HepG2 (cell line): ENCODE data around the gene PANK3. TPM values are rescaled to one million over a fixed set of nuclear protein-coding genes. Genes with fewer than 3 reads are reported as not detected.

Experiments used
- ARNT2 ChIP-seq: sonication (generic); formaldehyde crosslinking; IDR thresholded peaks from 2 replicates; pipeline ENCODE4 v1.8.0; 2022; ENCODE audit warnings: mild to moderate bottlenecking, low read depth, missing genetic modification reagents, moderate library complexity
- LCORL ChIP-seq, 2 experiments: fragments of 450-650 bp in 1 of 2; sonication (generic) in 1 of 2; formaldehyde crosslinking in 1 of 2; IDR thresholded peaks; 2 replicates each; pipeline versions ENCODE4 v1.5.0 to v1.6.1; 2017 to 2020; ENCODE audit warnings: antibody characterized with exemption in 1 of 2, missing genetic modification reagents in 1 of 2
- SALL2 ChIP-seq: sonication (generic); formaldehyde crosslinking; IDR thresholded peaks from 2 replicates; pipeline ENCODE4 v1.8.1; 2023; ENCODE audit warnings: mild to moderate bottlenecking, missing genetic modification reagents, inconsistent platforms
- SNAI1 ChIP-seq: sonication (generic); formaldehyde crosslinking; IDR thresholded peaks from 2 replicates; pipeline ENCODE4 v1.5.0; 2020; ENCODE audit warnings: mild to moderate bottlenecking, missing genetic modification reagents, borderline replicate concordance
- SRSF4 ChIP-seq: fragments of 200-400 bp; formaldehyde crosslinking; IDR thresholded peaks from one replicate; pipeline ENCODE4 v1.6.1; 2018; ENCODE audit warnings: mild to moderate bottlenecking, low read depth, low read length, moderate library complexity; ENCODE audit not compliant: poor library complexity, severe bottlenecking
- SYNCRIP ChIP-seq: fragments of 200-400 bp; formaldehyde crosslinking; IDR thresholded peaks from 2 replicates; pipeline ENCODE4 v1.6.1; 2018; ENCODE audit warnings: mild to moderate bottlenecking, low read depth, low read length; ENCODE audit not compliant: insufficient read depth
- ZNF431 ChIP-seq: sonication (generic); formaldehyde crosslinking; IDR thresholded peaks from 2 replicates; pipeline ENCODE4 v1.9.0; 2022; ENCODE audit warnings: missing genetic modification reagents, low read depth, mild to moderate bottlenecking, borderline replicate concordance
- ZNF557 ChIP-seq: sonication (generic); formaldehyde crosslinking; IDR thresholded peaks from 2 replicates; pipeline ENCODE4 v1.4.0; 2020; ENCODE audit warnings: missing genetic modification reagents
- polyA plus RNA-seq, 8 experiments: library from polyadenylated mRNA; depleted of rRNA in 3 of 8; stranded (reverse) in 7 of 8; unstranded in 1 of 8; fragments of >200 nt; fragmentation: Illumina TruSeq in 4 of 8; extraction: Trizol in 4 of 8; gene quantifications; 2 replicates each; pipeline versions ENCODE4 v1.2.1 to v1.2.3, GENCODE V29; 2011 to 2016; ENCODE audit warnings: low read depth in 4 of 8, missing spikeins in 1 of 8, mixed read lengths in 1 of 8; ENCODE audit not compliant: insufficient read depth in 1 of 8
- total RNA-seq, 5 experiments: library from RNA; depleted of rRNA; stranded (reverse); fragments of >200 nt; fragmentation: Illumina TruSeq; extraction: Trizol; gene quantifications; 2 replicates each; pipeline ENCODE4 v1.2.3, GENCODE V29; 2016; ENCODE audit warnings: low read depth in 1 of 5
- TF ChIP-seq, protein P1 (sequence below), 2 experiments: fragments of 450-650 bp in 1 of 2; sonication (generic) in 1 of 2; formaldehyde crosslinking in 1 of 2; IDR thresholded peaks; 2 replicates each; pipeline versions ENCODE4 v1.6.1 to v1.8.0; 2016 to 2022; ENCODE audit warnings: antibody characterized with exemption in 1 of 2, mild to moderate bottlenecking in 1 of 2, missing genetic modification reagents in 1 of 2
- TF ChIP-seq, protein P2 (sequence below): sonication (generic); formaldehyde crosslinking; IDR thresholded peaks from 2 replicates; pipeline ENCODE4 v1.4.0; 2020; ENCODE audit warnings: missing genetic modification reagents
- TF ChIP-seq, protein P3 (sequence below): sonication (generic); formaldehyde crosslinking; IDR thresholded peaks from 2 replicates; pipeline ENCODE4 v1.4.0; 2020; ENCODE audit warnings: missing genetic modification reagents, borderline replicate concordance
- TF ChIP-seq, protein P4 (sequence below): sonication (generic); formaldehyde crosslinking; IDR thresholded peaks from 2 replicates; pipeline ENCODE4 v1.5.1; 2020; ENCODE audit warnings: mild to moderate bottlenecking, missing genetic modification reagents, borderline replicate concordance

PANK3 gene
- total and polyA plus RNA-seq, 2 of the 13 experiments (the other 11 are each of a cell fraction or from before 2014, with no cell fraction given): 26.9 to 69.5 TPM

DNA sequence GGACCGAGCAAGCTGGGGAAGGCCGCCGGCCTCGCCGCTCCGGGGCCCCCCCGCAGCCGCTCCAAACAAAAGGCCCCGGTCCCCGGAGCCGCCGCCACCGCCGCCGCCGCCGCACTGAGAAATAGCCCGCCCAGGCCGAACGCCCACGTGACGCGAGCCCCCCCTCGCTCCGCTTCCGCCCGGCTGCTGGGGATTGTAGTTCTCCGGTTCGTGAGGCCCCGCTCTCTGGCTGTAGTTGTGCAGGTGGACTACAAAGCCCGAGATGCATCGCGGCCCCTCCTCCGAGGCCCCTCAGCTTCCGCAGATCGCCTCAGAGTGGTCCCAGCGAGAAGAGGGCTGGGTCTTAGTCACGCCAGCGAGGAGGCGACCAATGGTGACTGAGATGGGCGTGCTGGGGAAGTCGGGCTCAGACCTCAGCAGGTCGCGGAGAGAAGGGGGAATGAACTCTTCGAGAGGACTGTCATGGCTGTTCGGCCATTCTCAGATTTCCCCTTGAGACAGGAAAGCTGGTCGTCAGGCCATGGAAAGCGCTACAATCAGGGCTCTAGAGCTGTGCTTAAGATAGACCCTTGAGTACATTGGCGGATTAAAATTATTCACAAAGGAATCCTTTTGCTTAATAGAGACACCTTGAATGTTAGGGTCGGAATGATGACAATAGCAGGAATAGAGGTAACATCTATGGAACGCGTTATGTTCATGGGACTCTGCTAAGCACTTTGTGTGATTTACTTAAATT, 489 bp upstream of the PANK3 start (continued):
- TF ChIP-seq, protein P1, sequence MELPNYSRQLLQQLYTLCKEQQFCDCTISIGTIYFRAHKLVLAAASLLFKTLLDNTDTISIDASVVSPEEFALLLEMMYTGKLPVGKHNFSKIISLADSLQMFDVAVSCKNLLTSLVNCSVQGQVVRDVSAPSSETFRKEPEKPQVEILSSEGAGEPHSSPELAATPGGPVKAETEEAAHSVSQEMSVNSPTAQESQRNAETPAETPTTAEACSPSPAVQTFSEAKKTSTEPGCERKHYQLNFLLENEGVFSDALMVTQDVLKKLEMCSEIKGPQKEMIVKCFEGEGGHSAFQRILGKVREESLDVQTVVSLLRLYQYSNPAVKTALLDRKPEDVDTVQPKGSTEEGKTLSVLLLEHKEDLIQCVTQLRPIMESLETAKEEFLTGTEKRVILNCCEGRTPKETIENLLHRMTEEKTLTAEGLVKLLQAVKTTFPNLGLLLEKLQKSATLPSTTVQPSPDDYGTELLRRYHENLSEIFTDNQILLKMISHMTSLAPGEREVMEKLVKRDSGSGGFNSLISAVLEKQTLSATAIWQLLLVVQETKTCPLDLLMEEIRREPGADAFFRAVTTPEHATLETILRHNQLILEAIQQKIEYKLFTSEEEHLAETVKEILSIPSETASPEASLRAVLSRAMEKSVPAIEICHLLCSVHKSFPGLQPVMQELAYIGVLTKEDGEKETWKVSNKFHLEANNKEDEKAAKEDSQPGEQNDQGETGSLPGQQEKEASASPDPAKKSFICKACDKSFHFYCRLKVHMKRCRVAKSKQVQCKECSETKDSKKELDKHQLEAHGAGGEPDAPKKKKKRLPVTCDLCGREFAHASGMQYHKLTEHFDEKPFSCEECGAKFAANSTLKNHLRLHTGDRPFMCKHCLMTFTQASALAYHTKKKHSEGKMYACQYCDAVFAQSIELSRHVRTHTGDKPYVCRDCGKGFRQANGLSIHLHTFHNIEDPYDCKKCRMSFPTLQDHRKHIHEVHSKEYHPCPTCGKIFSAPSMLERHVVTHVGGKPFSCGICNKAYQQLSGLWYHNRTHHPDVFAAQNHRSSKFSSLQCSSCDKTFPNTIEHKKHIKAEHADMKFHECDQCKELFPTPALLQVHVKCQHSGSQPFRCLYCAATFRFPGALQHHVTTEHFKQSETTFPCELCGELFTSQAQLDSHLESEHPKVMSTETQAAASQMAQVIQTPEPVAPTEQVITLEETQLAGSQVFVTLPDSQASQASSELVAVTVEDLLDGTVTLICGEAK (IDR thresholded peaks at IDR 0.05): no peak; the same call in 1 of the 2 replicates
- TF ChIP-seq, protein P1 (CRISPR knock-in tag; IDR thresholded peaks at IDR 0.05): peak; percentile 71; the same call in 1 of the 2 replicates
- TF ChIP-seq, protein P2, sequence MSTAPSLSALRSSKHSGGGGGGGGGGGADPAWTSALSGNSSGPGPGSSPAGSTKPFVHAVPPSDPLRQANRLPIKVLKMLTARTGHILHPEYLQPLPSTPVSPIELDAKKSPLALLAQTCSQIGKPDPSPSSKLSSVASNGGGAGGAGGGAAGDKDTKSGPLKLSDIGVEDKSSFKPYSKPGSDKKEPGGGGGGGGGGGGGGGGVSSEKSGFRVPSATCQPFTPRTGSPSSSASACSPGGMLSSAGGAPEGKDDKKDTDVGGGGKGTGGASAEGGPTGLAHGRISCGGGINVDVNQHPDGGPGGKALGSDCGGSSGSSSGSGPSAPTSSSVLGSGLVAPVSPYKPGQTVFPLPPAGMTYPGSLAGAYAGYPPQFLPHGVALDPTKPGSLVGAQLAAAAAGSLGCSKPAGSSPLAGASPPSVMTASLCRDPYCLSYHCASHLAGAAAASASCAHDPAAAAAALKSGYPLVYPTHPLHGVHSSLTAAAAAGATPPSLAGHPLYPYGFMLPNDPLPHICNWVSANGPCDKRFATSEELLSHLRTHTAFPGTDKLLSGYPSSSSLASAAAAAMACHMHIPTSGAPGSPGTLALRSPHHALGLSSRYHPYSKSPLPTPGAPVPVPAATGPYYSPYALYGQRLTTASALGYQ (CRISPR knock-in tag): no peak; the same call in 1 of the 2 replicates
- no peak for TF ChIP-seq SYNCRIP
- TF ChIP-seq, protein P3, sequence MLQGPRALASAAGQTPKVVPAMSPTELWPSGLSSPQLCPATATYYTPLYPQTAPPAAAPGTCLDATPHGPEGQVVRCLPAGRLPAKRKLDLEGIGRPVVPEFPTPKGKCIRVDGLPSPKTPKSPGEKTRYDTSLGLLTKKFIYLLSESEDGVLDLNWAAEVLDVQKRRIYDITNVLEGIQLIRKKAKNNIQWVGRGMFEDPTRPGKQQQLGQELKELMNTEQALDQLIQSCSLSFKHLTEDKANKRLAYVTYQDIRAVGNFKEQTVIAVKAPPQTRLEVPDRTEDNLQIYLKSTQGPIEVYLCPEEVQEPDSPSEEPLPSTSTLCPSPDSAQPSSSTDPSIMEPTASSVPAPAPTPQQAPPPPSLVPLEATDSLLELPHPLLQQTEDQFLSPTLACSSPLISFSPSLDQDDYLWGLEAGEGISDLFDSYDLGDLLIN (CRISPR knock-in tag): no peak
- TF ChIP-seq LCORL (IDR thresholded peaks at IDR 0.05): no peak
- no peak for TF ChIP-seq LCORL (CRISPR knock-in tag; IDR thresholded peaks at IDR 0.05)
- no peak for TF ChIP-seq ZNF557 (CRISPR knock-in tag)
- peak; percentile 24 for TF ChIP-seq ZNF431
- no peak for TF ChIP-seq SALL2 (CRISPR knock-in tag)
- no peak for TF ChIP-seq SNAI1
- TF ChIP-seq, protein P4, sequence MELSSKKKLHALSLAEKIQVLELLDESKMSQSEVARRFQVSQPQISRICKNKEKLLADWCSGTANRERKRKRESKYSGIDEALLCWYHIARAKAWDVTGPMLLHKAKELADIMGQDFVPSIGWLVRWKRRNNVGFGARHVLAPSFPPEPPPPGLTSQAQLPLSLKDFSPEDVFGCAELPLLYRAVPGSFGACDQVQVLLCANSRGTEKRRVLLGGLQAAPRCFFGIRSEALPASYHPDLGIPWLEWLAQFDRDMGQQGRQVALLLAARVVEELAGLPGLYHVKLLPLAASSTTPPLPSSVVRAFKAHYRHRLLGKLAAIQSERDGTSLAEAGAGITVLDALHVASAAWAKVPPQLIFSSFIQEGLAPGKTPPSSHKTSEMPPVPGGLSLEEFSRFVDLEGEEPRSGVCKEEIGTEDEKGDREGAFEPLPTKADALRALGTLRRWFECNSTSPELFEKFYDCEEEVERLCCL (CRISPR knock-in tag): no peak
- no peak for TF ChIP-seq SRSF4
- peak; percentile 5 for TF ChIP-seq ARNT2
